ENCODE data around the gene NBPF3.

The NBPF3 gene

GRCh38 chr1:21522525-21523038, 82.6 kb downstream of the NBPF3 start:
- FAIRE-seq (no peak), DNase-seq (ENCODE audit: insufficient read length) (no peak)
- TF ChIP-seq POLR2AphosphoS5 (IDR thresholded peaks at IDR 0.05; ENCODE audit: low read depth, low read length) (no peak), TAF1 (IDR thresholded peaks at IDR 0.05; ENCODE audit: borderline replicate concordance, low read depth, low read length) (no peak), POLR2A (IDR thresholded peaks at IDR 0.05; ENCODE audit: low read depth, low read length) (no peak)

GRCh38 chr1:21523297-21523813, 83.4 kb downstream of the NBPF3 start:
- no peak for FAIRE-seq

GRCh38 chr1:21524220-21524619, 84.3 kb downstream of the NBPF3 start:
- DNase-seq (ENCODE audit: insufficient read length) (no peak), FAIRE-seq (no peak)
- TF ChIP-seq POLR2AphosphoS5 (IDR thresholded peaks at IDR 0.05; ENCODE audit: low read depth, low read length) = no peak
- no peak for TF ChIP-seq TAF1 (IDR thresholded peaks at IDR 0.05; ENCODE audit: borderline replicate concordance, low read depth, low read length)
- no peak for TF ChIP-seq POLR2A (IDR thresholded peaks at IDR 0.05; ENCODE audit: low read depth, low read length)

More at GRCh38 chr1:21523297-21523813, 83.4 kb downstream of the NBPF3 start:
- no peak for DNase-seq (ENCODE audit: insufficient read length)
- TF ChIP-seq POLR2A (IDR thresholded peaks at IDR 0.05; ENCODE audit: low read depth, low read length) (no peak), TAF1 (IDR thresholded peaks at IDR 0.05; ENCODE audit: borderline replicate concordance, low read depth, low read length) (no peak), POLR2AphosphoS5 (IDR thresholded peaks at IDR 0.05; ENCODE audit: low read depth, low read length) (no peak)

GRCh38 chr1:21524686-21525339, 84.9 kb downstream of the NBPF3 start:
- FAIRE-seq (no peak), DNase-seq (ENCODE audit: insufficient read length) (no peak)
- no peak for TF ChIP-seq POLR2AphosphoS5 (IDR thresholded peaks at IDR 0.05; ENCODE audit: low read depth, low read length)
- no peak for TF ChIP-seq TAF1 (IDR thresholded peaks at IDR 0.05; ENCODE audit: borderline replicate concordance, low read depth, low read length)
- TF ChIP-seq POLR2A (IDR thresholded peaks at IDR 0.05; ENCODE audit: low read depth, low read length) = no peak

DNA sequence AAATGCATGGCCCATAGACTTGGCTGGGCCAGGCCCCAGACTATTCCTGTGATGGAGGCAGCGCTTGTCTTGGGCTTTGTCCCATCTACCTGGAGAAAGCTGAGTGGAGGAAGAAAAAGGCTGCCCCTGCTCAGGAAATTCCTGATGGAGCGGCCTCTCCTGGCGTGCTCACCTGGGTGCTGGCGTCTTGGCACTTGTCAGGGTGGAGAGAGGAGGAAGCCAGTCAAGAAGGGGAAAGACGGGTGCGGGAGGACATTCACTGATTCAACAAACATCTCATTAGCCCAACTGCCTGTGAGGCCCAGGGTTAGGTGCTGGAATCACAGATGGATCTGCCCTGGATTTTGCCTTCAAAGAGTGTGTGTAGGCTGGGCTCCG, 85.4 kb downstream of the NBPF3 start:
- DNase-seq (ENCODE audit: insufficient read length) = no peak
- no peak for FAIRE-seq
- TF ChIP-seq TAF1 (IDR thresholded peaks at IDR 0.05; ENCODE audit: borderline replicate concordance, low read depth, low read length) (no peak), POLR2AphosphoS5 (IDR thresholded peaks at IDR 0.05; ENCODE audit: low read depth, low read length) (no peak), POLR2A (IDR thresholded peaks at IDR 0.05; ENCODE audit: low read depth, low read length) (no peak)

GRCh38 chr1:21526441-21526840, 86.5 kb downstream of the NBPF3 start:
- TF ChIP-seq POLR2AphosphoS5 (IDR thresholded peaks at IDR 0.05; ENCODE audit: low read depth, low read length) (no peak), TAF1 (IDR thresholded peaks at IDR 0.05; ENCODE audit: borderline replicate concordance, low read depth, low read length) (no peak), POLR2A (IDR thresholded peaks at IDR 0.05; ENCODE audit: low read depth, low read length) (no peak)
- FAIRE-seq = no peak
- DNase-seq (ENCODE audit: insufficient read length) = no peak

GRCh38 chr1:21530368-21531016, 90.6 kb downstream of the NBPF3 start:
- TF ChIP-seq POLR2A (IDR thresholded peaks at IDR 0.05; ENCODE audit: low read depth, low read length) (no peak), POLR2AphosphoS5 (IDR thresholded peaks at IDR 0.05; ENCODE audit: low read depth, low read length) (no peak), TAF1 (IDR thresholded peaks at IDR 0.05; ENCODE audit: borderline replicate concordance, low read depth, low read length) (no peak)
- DNase-seq (ENCODE audit: insufficient read length) (no peak), FAIRE-seq (no peak)

- DNase-seq (ENCODE audit: insufficient read length) (no peak), FAIRE-seq (no peak)
- TF ChIP-seq TAF1 (IDR thresholded peaks at IDR 0.05; ENCODE audit: borderline replicate concordance, low read depth, low read length) (no peak), POLR2AphosphoS5 (IDR thresholded peaks at IDR 0.05; ENCODE audit: low read depth, low read length) (no peak), POLR2A (IDR thresholded peaks at IDR 0.05; ENCODE audit: low read depth, low read length) (no peak)
These were observed 91.3 kb downstream of the NBPF3 start for GRCh38 chr1:21531241-21531640.

DNA sequence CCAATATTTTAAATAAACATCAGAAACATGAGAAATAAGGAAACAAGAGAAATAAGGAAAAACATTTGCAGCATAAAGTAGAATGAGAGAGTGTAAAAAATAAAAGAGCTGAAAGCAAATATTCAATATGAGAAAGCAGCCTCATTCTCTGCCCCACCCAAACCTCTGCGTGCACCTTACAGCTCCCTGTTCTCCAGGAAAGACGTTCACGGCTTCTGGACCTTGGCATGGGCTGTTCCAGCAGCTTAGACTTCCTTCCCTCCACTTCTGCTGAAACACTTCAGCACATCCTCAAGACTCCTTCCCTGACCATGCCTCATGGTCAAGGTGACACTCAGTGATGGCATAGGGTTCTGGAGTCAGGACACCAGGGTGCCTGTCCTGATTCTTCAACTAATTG, 92.6 kb downstream of the NBPF3 start:
- FAIRE-seq = no peak
- no peak for TF ChIP-seq POLR2A (IDR thresholded peaks at IDR 0.05; ENCODE audit: low read depth, low read length)

GRCh38 chr1:21532992-21533534, 93.1 kb downstream of the NBPF3 start:
- DNase-seq (ENCODE audit: insufficient read length) = no peak
- TF ChIP-seq POLR2AphosphoS5 (IDR thresholded peaks at IDR 0.05; ENCODE audit: low read depth, low read length) (no peak), POLR2A (IDR thresholded peaks at IDR 0.05; ENCODE audit: low read depth, low read length) (no peak), TAF1 (IDR thresholded peaks at IDR 0.05; ENCODE audit: borderline replicate concordance, low read depth, low read length) (no peak)
- FAIRE-seq = no peak

More for the DNA sequence above, 92.6 kb downstream of the NBPF3 start:
- DNase-seq (ENCODE audit: insufficient read length) = no peak

- FAIRE-seq (no peak), DNase-seq (ENCODE audit: insufficient read length) (no peak)
- TF ChIP-seq TAF1 (IDR thresholded peaks at IDR 0.05; ENCODE audit: borderline replicate concordance, low read depth, low read length) (no peak), POLR2AphosphoS5 (IDR thresholded peaks at IDR 0.05; ENCODE audit: low read depth, low read length) (no peak), POLR2A (IDR thresholded peaks at IDR 0.05; ENCODE audit: low read depth, low read length) (no peak)
These were observed 94.2 kb downstream of the NBPF3 start for GRCh38 chr1:21534146-21534545.
